HTERT RPE-1 (cell line): Measurements from ENCODE around the gene ARMCX4.
"Not testable (repeated sequence)": the region's sequence is repeated elsewhere in the genome, so short reads cannot be mapped to it uniquely, and the experiment has no call there.

Experiments
- in situ Hi-C: fragments of 300-500 bp; cut with MboI; formaldehyde crosslinking; loops from 4 replicates; pipeline ENCODE4 v1.14.3; 2020; ENCODE audit warnings: low sequenced_read_pairs

Gene ARMCX4

DNA sequence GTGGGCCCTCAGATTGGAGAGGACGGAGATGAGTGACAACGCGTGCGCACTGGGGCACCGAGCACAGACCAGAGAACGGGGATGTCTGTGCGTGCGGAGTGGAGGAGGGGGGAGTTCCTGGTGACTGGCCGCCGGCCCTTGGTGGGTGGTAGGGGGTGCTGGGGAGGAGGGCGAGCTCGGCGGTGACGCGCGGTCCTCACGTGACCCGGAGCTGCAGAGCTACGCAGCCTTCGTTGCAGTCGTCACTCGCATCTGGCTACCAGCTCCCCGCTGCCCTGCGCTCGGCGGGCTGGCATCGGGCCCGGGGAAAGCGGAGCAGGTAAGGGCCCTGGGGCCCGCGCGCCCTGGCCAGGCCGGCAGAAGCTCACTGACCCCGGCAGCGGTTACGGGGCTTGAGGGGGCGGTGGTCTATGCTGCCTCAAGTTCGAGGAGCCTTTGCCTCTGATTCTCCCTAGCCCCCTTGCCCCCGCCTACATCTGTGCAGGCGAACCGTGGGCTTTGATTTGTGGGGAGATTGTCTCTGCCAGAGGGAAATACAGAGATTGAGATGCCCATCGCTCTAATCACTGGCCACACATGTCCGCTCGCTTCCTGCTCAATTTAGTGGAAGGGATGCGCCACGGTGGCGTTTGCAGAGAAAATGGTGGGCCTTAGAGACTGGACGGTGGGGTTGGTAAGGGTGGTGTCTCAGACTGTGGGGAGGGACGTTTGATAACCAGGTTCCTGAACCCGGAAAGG, at the start of gene ARMCX4:
Gene ARMCX4 (plus strand): TSS at position 245 of the 738 bp plus-strand sequence. CDS start 3,134 bp downstream, outside the sequence.
- in situ Hi-C loops: no loop called here

DNA sequence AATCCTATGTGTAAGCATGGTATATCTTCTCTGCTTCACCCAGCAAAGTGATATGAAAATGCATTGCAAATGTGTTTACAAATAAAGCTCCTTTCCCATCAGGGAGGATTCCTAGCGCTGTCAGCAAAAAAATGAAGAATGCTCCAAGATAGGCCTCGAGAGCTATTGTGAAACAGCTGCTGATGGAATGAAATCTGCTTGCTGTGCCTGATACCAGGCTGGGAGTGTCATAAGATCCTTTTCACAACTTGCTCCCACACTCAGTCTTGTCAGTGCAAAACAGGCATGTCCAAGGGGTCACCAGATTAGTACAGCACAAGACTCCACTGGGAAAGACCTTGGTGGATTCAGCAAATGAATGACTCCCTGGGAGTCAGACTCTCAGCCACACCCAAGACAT, 43.2 kb upstream of the ARMCX4 start:
- in situ Hi-C loops: no loop called here

DNA sequence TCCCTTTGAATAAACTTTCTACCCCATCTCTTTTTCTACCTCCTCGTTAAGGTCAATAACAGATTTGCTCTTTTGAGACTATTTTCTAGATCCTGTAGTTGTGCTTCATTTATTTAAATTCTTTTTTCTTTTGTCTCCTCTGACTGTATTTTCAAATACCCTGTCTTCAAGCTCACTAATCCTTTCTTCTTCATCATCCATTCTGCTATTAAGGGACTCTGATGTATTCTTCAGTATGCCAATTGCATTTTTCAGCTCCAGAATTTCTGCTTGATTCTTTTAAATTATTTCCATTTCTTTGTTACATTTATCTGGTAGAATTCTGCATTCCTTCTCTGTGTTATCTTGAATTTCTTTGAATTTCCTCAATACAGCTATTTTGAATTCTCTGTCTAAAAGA, 36.0 kb upstream of the ARMCX4 start:
- in situ Hi-C loops: no loop called here

DNA sequence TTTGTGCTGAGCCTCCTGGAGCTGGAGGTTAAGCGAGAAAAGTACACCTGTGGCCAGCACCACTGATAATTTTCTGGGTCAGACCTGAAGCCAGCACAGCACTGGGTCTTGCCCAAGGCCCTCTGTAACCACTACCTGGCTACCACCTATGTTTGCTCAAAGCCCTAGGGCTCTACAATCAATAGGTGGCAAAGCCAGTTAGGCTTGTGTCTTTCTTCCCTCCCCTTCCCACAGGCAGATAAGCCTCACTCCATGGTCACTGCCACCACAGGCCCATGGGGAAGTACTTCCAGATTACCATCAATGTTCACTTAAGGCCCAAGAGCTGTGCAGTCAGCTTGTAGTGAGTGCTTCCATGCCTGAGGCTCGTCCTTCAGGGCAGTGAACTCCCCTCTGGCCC, 35.2 kb upstream of the ARMCX4 start:
- in situ Hi-C loops: no loop called here

DNA sequence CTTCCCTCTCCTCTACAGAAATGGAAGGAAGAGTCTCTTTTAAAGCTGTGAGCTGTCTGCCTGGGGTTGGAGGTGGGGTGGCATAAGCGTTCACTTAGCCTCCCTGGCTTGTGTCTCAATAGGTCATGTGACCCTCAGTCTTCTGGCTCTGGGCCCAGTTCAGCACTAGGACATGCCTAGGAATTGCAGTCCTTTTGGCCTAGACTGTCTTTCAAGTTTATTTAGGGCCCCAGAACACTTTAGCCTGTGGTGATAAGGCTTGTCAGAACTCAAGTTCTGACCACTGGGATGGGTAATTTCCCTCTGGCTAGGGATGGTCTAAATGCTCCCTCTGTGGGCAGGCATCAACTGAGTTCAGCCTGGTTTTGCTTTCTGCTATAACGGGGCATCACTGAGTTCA, 34.3 kb upstream of the ARMCX4 start:
- in situ Hi-C loops: no loop called here

DNA sequence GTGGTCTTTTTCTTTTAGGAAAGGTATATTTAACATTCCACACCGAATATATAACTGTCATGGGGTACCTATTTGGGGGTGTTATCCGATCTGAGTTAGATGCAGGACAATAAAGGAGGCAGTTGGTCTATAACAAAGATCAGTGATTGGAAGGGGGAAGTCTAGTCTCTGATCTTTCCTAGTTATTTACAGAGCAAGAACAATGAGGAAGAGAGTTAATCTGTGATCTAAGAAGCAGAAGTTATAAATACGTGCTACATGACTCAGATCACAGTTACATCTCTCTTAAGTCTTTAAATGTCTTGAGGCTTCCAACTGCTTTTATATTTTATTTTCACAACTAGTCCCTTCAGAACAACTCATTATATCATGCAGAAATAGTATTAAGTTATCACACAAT, 33.2 kb upstream of the ARMCX4 start:
- in situ Hi-C loops: no loop called here

DNA sequence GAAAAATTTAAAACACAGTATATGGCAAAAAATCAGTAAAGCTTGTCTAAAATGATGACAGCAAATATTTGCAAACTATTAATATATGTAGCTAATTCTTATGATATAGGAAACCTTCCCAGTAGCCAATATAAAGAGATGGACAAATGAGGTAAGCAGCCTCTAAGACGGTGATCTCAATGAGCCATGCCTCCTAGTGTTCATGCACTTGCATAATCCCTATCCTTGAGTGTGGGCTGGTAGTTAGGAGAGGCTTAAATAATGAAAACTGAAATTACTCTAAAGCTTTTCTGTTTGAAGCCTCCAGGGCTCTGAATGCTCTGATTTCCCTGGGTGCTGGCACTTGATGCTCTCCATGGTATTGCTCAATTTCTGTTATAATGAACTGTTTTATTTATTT, 24.6 kb upstream of the ARMCX4 start:
- in situ Hi-C loops: no loop called here

DNA sequence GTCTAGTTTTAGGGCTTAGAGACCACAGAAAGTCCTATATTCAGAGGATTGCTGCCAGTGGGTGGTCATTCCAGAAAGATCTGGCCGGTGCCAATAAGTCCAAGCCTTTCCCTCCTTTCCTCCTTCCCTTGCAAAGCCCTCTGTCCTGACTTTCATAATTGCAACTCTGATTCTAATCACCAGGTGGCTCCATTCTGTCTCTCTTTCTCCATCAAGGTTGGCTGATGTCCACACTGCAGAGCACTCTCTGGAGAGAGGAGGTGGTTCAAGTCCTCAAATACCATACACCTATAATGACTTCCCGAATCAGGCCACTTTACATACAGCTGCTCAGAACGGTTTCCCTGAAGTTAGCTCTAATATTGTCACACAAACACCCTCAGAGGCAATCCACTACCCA, 22.4 kb upstream of the ARMCX4 start:
- in situ Hi-C loops: no loop called here

DNA sequence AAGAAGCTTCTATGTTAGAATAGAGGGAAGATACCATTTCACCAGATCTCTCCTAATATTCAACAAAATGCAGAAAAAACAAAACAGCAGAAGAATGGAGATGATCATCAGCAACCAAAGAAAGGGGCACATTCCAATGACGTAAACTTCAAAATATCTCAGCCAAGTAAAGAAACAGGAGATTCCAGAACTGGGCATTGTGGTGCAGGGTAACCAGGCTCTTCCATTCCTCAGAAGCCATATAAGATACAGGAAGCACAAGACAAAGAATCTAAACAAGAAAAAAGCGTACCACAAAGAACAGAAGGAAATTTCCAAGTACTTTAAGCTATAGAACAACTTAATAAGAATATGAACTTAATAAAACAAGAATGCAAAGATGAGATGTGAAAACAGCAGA, 6.9 kb upstream of the ARMCX4 start:
- in situ Hi-C loops: no loop called here

DNA sequence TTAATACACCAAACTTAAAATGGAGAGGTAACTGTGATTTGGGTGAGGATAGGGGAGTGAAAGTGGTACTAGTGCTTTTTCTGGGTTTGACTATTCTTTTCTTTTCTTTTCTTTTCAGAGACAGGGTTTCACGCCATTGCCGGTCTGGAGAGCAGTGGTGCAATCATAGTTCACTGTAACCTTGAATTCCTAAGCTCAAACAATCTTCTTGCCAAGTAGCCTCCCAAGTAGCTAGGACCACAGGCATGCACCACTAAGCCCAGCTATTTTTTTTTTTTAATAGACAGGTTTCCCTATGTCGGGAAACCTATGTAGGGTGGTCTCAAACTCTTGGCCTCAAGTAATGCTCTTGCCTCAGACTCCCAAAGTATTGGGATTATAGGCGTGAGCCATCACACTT, 3.0 kb upstream of the ARMCX4 start:
- in situ Hi-C loops: no loop called here

DNA sequence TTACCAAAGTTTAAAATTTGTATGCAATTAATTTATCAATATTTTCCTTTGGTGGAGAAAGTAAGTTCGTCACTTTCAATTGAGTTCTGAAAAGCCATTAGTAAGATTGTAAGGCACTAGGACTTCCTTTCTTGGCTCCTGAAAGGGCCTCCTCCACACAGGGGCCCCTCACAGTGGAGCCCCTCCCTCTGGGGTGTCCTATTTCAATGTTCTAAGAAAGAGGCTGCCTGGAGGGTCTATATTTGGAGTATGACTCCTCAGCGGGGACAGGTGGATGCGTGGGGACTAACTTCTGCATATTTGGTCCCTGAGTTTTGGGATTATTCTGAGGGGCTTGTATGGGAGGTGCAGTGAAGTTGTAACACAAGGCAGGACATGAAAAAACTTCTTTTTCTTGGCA, 1.6 kb upstream of the ARMCX4 start:
- in situ Hi-C loops: no loop called here

DNA sequence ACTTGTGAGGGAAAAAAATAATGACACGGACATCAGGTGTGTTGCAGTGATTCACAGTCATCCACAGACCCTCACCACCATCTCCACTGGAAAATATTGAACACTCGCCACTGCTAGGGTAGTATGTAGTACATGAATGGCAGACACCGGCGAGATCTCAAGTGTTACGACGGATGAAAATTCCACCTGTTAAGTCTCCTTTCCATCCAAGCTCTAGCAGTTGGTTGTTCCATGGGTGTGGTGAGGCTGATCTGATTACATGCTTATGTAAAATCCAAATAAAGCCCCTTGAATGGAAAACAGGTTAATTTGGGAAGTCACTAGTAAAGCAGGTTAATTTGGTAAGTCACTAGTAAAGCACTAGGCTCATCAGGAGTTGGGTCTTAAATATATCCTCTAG, 1.1 kb upstream of the ARMCX4 start:
- in situ Hi-C loops: no loop called here

DNA sequence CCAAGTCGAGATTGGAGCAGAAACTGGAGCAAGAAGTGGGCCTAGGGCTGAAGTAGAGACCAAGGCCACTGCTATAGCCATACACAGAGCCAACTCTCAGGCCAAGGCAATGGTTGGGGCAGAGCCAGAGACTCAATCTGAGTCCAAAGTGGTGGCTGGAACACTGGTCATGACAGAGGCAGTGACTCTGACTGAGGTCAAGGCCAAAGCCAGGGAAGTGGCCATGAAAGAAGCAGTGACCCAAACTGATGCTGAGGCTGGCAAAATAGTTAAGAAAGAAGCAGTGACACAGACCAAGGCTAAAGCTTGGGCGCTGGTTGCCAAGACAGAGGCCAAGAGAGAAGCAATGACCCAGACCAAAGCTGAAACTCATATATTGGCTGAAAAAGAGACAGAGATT, 3.5 kb downstream of the ARMCX4 start:
- in situ Hi-C loops: no loop called here

DNA sequence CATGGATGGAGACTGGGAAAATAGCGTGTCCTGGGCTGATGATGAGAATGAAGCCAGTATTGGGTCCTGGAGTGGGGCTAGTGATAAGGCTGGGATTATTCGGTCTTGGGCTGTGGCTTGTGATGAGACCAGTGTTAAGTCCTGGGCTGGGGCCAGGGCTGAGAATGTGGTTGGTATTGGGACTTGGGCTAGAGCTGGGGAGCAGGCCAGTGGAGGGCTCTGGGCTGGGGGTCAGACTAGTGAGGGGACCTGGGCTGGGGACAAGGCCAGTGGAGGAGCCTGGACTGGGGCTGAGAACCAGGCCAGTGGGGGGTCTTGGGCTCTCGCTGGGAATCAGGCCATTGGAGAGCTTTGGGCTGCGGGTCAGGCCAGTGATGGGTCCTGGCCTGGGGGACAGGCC, 6.7 kb downstream of the ARMCX4 start:
- in situ Hi-C loops: no loop called here

DNA sequence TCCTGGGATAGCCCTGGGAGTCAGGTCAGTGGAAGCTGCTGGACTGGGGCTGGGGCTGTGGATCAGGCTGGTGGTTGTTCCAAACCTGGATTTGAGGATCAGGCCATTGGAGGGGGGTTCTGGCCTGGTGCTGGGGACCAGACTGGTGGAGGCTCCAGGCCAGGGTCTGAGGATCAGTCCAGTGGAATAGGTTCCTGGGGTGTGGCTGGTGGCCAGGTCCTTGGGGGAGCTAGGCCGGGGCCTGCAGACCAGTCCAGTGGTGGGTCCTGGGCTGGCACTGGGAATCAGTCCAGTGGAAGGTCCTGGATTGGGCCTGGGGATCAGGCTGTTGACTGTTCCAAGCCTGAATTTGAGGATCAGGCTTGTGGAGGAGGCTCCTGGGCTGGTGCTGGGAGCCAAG, 8.0 kb downstream of the ARMCX4 start:
- in situ Hi-C loops: no loop called here

DNA sequence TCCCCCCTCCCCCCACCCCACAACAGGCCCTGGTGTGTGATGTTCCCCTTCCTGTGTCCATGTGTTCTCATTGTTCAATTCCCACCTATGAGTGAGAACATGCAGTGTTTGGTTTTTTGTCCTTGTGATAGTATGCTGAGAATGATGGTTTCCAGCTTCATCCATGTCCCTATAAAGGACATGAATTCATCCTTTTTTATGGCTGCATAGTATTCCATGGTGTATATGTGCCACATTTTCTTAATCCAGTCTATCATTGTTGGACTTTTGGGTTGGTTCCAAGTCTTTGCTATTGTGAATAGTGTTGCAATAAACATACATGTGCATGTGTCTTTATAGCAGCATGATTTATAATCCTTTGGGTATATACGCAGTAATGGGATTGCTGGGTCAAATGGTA, 17.7 kb downstream of the ARMCX4 start:
- in situ Hi-C loops: not testable (repeated sequence)

DNA sequence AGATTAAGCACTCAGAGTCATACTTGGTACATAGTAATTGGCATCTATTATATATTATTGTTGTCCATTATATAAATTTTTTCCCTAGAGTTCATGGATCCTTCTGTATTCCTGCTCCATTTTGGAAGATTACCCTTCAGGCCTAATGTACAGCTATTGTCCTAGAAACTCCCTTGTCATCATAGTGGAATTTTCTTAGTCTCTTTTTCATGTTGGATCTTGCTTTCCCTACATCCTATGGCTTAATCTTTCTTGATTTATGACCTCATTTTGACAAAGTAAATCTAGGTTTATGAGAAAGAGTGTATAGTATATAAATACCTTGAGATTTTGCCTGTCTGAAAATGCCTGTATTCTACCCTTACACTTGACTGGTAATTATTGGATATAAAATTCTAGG, 22.1 kb downstream of the ARMCX4 start:
- in situ Hi-C loops: no loop called here

DNA sequence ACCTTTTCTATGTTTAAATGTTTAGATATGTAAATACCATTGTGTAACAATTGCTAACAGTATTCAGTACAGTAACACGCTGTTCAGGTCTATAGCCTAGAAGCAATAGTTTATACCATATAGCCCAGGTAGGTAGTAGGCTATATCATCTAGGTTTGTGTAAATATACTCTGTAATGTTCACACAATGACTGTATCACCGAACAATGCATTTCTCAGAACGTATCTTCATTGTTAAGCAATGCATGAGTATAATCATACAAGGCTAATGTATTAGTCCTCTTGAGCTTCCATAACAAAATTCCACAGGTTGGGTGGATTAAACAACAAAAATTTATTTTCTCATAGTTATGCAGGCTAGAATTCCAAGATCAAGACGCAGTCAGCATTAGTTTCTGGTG, 22.7 kb downstream of the ARMCX4 start:
- in situ Hi-C loops: no loop called here

DNA sequence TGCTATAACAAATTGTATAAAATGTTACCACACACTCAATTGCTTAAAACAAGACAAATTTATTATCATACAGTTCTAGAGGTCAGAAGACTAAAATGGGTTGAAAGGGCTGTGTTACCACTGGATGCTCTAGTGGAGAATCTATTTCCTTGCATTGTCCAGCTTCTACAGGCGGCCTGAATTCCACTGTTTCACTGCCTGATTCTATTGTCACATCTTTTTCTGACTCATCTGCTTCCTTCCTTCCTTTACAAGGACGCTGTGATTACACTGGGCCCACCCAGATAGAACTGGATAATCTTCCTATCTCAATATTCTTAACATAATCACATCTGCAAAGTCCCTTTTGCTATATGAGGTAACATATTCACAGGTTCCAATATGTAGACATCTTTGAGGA, 45.7 kb downstream of the ARMCX4 start:
- in situ Hi-C loops: no loop called here
